Measurements from ENCODE around the gene GPR179.

GPR179 gene, protein sequence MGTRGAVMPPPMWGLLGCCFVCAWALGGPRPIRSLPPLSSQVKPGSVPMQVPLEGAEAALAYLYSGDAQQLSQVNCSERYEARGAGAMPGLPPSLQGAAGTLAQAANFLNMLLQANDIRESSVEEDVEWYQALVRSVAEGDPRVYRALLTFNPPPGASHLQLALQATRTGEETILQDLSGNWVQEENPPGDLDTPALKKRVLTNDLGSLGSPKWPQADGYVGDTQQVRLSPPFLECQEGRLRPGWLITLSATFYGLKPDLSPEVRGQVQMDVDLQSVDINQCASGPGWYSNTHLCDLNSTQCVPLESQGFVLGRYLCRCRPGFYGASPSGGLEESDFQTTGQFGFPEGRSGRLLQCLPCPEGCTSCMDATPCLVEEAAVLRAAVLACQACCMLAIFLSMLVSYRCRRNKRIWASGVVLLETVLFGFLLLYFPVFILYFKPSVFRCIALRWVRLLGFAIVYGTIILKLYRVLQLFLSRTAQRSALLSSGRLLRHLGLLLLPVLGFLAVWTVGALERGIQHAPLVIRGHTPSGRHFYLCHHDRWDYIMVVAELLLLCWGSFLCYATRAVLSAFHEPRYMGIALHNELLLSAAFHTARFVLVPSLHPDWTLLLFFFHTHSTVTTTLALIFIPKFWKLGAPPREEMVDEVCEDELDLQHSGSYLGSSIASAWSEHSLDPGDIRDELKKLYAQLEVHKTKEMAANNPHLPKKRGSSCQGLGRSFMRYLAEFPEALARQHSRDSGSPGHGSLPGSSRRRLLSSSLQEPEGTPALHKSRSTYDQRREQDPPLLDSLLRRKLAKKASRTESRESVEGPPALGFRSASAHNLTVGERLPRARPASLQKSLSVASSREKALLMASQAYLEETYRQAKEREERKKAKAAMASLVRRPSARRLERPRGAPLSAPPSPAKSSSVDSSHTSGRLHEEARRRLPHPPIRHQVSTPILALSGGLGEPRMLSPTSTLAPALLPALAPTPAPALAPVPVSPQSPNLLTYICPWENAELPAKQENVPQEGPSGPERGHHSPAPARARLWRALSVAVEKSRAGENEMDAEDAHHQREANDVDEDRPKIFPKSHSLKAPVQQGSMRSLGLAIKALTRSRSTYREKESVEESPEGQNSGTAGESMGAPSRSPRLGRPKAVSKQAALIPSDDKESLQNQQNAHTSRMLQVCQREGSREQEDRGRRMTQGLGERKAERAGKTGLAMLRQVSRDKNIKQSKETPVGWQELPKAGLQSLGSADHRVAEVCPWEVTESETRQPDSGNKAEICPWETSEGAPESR (N-terminal part only)

DNA sequence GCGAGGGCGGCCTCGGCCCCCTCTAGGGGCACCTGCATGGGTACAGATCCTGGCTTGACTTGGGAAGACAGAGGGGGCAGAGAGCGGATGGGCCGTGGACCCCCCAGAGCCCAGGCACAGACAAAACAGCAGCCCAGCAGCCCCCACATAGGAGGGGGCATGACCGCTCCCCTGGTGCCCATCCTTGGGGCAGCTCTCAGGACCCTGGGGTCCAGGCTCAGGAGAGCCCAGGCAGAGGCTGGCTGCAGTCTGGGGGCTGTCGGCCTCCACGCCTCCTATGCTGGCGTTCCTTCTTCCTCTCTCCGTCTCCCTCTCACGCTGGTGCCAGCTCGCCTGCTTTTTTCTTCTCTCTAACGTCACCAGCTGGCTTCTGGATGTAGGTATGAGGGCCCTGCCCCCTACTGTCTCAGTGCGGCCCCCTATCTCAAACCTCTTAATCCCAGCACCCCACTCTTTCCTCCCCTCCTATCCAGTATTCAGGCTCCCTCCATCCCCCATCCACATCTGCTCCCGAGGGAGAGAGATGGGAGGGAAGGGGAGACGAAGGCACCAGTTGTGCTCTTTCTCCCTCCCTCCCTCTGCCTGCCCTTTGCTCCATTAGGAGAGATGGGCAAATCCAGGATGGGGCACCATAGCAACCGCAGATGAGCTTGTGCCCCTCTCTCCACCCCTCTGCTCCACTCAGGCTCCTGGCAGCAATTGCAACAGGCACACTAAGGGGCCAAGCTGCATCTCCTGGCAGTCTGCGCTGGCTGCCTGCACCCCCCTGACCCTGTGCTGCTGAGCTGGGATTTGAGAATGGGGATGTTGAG, at the start of gene GPR179:
Gene GPR179 (minus strand): TSS at position 349 of the 812 bp plus-strand sequence. CDS start 167 bp downstream, at position 182.
- TF ChIP-seq, protein P1, sequence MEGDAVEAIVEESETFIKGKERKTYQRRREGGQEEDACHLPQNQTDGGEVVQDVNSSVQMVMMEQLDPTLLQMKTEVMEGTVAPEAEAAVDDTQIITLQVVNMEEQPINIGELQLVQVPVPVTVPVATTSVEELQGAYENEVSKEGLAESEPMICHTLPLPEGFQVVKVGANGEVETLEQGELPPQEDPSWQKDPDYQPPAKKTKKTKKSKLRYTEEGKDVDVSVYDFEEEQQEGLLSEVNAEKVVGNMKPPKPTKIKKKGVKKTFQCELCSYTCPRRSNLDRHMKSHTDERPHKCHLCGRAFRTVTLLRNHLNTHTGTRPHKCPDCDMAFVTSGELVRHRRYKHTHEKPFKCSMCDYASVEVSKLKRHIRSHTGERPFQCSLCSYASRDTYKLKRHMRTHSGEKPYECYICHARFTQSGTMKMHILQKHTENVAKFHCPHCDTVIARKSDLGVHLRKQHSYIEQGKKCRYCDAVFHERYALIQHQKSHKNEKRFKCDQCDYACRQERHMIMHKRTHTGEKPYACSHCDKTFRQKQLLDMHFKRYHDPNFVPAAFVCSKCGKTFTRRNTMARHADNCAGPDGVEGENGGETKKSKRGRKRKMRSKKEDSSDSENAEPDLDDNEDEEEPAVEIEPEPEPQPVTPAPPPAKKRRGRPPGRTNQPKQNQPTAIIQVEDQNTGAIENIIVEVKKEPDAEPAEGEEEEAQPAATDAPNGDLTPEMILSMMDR (IDR thresholded peaks at IDR 0.05; ENCODE audit: insufficient read depth, missing control alignments), result no peak
- no peak for DNase-seq (ENCODE audit: insufficient read length, low spot score)
- FAIRE-seq, result no peak

DNA sequence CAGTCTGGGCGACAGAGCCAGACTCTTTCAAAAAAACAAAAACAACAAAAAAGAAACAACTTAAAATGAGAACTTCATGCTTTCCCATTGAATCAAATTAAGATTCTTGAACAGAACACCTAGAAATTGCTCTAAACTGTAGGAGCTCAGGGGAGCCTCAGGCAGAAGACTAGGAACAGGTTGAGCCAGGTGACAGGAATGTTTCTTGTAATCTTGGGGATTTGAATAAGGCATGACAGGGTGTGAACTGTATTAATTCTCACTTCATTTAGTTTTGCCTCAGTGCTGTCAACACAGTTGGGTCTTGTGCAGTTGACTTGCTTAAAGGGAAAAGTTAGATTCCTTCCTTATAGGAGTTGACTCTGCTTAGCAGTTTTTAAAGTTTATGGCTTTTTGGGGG, 35.7 kb upstream of the GPR179 start:
- TF ChIP-seq, protein P1 (IDR thresholded peaks at IDR 0.05; ENCODE audit: insufficient read depth, missing control alignments), result no peak
- no peak for FAIRE-seq

DNA sequence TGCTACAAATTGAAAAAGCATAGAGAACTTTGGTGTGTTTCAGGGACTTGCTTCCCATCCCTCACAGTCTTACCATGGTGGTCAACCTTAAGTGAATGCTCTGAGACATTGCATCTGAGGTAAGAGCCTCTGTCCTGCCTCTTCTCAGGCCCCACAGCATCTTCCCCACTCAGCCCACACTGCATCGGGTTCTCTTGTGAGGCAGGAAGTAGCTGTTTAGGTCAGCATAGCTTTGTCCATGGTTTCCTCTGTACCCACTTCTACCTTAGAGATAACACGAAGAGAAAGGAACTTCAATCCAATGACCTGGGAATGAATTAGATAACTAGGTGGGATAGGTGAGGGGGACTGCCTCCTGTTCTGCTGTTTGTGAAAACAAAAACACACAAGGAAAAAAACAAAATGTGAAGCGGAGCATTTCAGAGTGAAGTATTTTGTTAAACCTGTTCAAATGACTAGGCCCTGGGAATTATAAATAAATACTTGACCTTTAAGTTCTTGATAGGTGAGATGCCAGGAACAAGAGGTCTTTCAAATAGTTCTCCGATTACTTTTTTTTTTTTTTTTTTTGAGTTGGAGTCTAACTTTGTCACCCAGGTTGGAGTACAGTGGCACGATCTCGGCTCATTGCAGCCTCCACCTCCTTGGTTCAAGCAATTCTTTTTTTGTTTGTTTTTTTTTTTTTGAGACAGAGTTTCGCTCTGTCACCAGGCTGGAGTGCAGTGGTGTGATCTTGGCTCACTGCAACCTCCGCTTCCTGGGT, 25.5 kb upstream of the GPR179 start:
- TF ChIP-seq, protein P1 (IDR thresholded peaks at IDR 0.05; ENCODE audit: insufficient read depth, missing control alignments), result no peak
- DNase-seq (ENCODE audit: insufficient read length, low spot score) (no peak), FAIRE-seq (no peak)

More for the DNA sequence above, 35.7 kb upstream of the GPR179 start:
- DNase-seq (ENCODE audit: insufficient read length, low spot score), result no peak

DNA sequence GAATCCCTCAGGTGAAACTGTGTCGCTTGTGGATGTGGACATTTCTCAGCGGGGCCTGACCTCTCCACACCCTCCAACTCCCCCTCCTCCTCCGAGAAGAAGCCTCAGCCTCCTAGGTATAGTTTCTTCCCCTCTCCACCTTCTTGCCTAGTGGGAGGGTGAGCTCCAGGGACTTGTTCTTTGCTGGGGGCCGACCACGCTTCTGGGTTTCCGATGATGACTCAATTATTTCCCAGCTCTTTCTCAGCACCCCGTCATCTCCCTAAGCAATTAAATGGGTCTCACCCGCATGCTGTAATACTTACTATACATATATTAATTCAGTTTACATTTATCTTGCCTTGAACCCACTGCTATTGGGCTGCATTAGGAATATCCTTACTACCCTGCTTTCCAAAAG, 21.0 kb upstream of the GPR179 start:
- FAIRE-seq, result no peak

DNA sequence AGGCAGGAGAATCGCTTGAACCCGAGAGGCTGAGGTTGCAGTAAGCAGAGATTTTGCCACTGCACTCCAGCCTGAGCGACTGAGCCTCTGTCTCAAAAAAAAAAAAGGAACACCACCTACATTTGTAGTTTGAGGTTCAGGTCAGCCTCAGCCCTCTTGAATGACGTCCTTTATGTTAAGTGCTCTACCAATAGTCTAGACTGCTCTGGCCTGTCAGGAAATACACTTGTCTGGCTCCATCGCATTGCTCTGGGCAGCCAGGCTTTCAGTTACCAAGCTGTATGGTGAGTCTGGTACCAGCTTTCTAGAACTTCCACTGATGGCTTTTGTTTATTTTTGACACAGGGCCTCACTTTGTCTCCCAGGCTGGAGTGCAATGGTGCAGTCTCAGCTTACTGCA, 19.3 kb upstream of the GPR179 start:
- no peak for DNase-seq (ENCODE audit: insufficient read length, low spot score)
- FAIRE-seq, result no peak
- TF ChIP-seq, protein P1 (IDR thresholded peaks at IDR 0.05; ENCODE audit: insufficient read depth, missing control alignments), result no peak

More for the DNA sequence above, 21.0 kb upstream of the GPR179 start:
- DNase-seq (ENCODE audit: insufficient read length, low spot score), result no peak
- TF ChIP-seq, protein P1 (IDR thresholded peaks at IDR 0.05; ENCODE audit: insufficient read depth, missing control alignments), result no peak

Measured in D721Med (cell line).